Glutamatergic neuron (in vitro differentiated cells): Measurements from ENCODE around the gene NUMB. TPM values are rescaled to one million over a fixed set of nuclear protein-coding genes. Genes with fewer than 3 reads are reported as not detected.

Experiments used
- DNase-seq: peaks from one replicate; pipeline ENCODE4 v3.0.0; 2022
- H3K27ac Mint-ChIP-seq: one replicate; pipeline ENCODE4 v1.8.0; 2020; ENCODE audit warnings: mild to moderate bottlenecking, mixed read lengths, inconsistent platforms; ENCODE audit not compliant: unreplicated experiment
- H3K27me3 Mint-ChIP-seq: one replicate; pipeline ENCODE4 v1.8.0; 2020; ENCODE audit warnings: mild to moderate bottlenecking, moderate library complexity, mixed read lengths, inconsistent platforms; ENCODE audit not compliant: unreplicated experiment
- H3K36me3 Mint-ChIP-seq: one replicate; pipeline ENCODE4 v1.8.0; 2020; ENCODE audit warnings: mild to moderate bottlenecking, mixed read lengths, inconsistent platforms; ENCODE audit not compliant: unreplicated experiment
- H3K4me1 Mint-ChIP-seq: one replicate; pipeline ENCODE4 v1.8.0; 2020; ENCODE audit warnings: mild to moderate bottlenecking, low read depth, mixed read lengths, inconsistent platforms; ENCODE audit not compliant: unreplicated experiment
- H3K4me3 Mint-ChIP-seq: one replicate; pipeline ENCODE4 v1.8.0; 2020; ENCODE audit warnings: mild to moderate bottlenecking, mixed read lengths, inconsistent platforms; ENCODE audit not compliant: unreplicated experiment
- H3K9me3 Mint-ChIP-seq: one replicate; pipeline ENCODE4 v1.8.0; 2020; ENCODE audit warnings: mild to moderate bottlenecking, moderate library complexity, mixed read lengths, inconsistent platforms; ENCODE audit not compliant: unreplicated experiment
- CTCF ChIP-seq: fragments of 200-600 bp; sonication (generic); IDR thresholded peaks from one replicate; pipeline ENCODE4 v1.5.0; 2021; ENCODE audit not compliant: partially characterized antibody, unreplicated experiment
- total RNA-seq: library from RNA; stranded (reverse); fragmentation: NEBNext Ultra II Directional; extraction: Animal tissue kit (Norgen Biotek cat#: 25700); gene quantifications from one replicate; pipeline ENCODE4 v1.2.1, GENCODE V29; 2021; ENCODE audit not compliant: unreplicated experiment

NUMB gene
- total RNA-seq, 1 donor from 2014 or later = 48.0 TPM

GRCh38 chr14:73231981-73232851 is 226.1 kb downstream of the NUMB start:
- Mint-ChIP-seq H3K27ac (no peak overlapping the region), H3K4me3 (no peak overlapping the region), H3K9me3 (peaks cover 3% of the 10 kb centered on the region), H3K4me1 (peaks cover 25% of the 10 kb centered on the region), H3K27me3 (peaks cover 19% of the 10 kb centered on the region), H3K36me3 (peaks cover 7% of the 10 kb centered on the region)
- TF ChIP-seq CTCF = peak; percentile 23
- DNase-seq = peak; percentile 30

GRCh38 chr14:73230051-73230450 is 228.3 kb downstream of the NUMB start:
- Mint-ChIP-seq H3K4me1 (peaks cover 14% of the 10 kb centered on the region), H3K27me3 (peaks cover 6% of the 10 kb centered on the region), H3K27ac (no peak overlapping the region), H3K36me3 (peaks cover 7% of the 10 kb centered on the region), H3K9me3 (peaks cover 3% of the 10 kb centered on the region), H3K4me3 (no peak overlapping the region)
- DNase-seq = no peak
- TF ChIP-seq CTCF = no peak

- no peak for TF ChIP-seq CTCF
- Mint-ChIP-seq H3K27ac (peak overlapping the region; percentile 66), H3K9me3 (peaks cover 2% of the 10 kb centered on the region), H3K4me1 (peaks cover 13% of the 10 kb centered on the region), H3K27me3 (peaks cover 3% of the 10 kb centered on the region), H3K4me3 (peak overlapping the region; percentile 61), H3K36me3 (no peaks in the 10 kb centered on the region)
- DNase-seq = peak; percentile 50
These were observed 230.2 kb downstream of the NUMB start for GRCh38 chr14:73227812-73228781.

GRCh38 chr14:73225496-73225895 is 232.8 kb downstream of the NUMB start:
- H3K27ac Mint-ChIP-seq = no peak overlapping the region
- H3K27me3 Mint-ChIP-seq = peaks cover 2% of the 10 kb centered on the region
- no peak for DNase-seq
- H3K4me1 Mint-ChIP-seq = peaks cover 19% of the 10 kb centered on the region
- peaks cover 3% of the 10 kb centered on the region for H3K36me3 Mint-ChIP-seq
- H3K4me3 Mint-ChIP-seq = no peak overlapping the region
- TF ChIP-seq CTCF = no peak
- peaks cover 2% of the 10 kb centered on the region for H3K9me3 Mint-ChIP-seq

Other genes with a start within 250 kb of the NUMB start
- gene PAPLN, start 221.0 kb downstream of the NUMB start, total RNA-seq = 2.8 TPM
- 13.6 TPM for gene RIOX1, start 32.4 kb upstream of the NUMB start, total RNA-seq
- gene ACOT1, start 78.6 kb upstream of the NUMB start, total RNA-seq = 1.4 TPM
- not detected for gene HEATR4, start 100.4 kb upstream of the NUMB start, total RNA-seq
- gene ACOT2, start 110.7 kb upstream of the NUMB start, total RNA-seq = 7.6 TPM
- gene ACOT4, start 133.3 kb upstream of the NUMB start, total RNA-seq = not detected
- gene ACOT6, start 154.0 kb upstream of the NUMB start, total RNA-seq = not detected
- gene DNAL1, start 186.4 kb upstream of the NUMB start, total RNA-seq = 18.5 TPM